ENCODE results near the gene C4A. TPM values are rescaled to one million over a fixed set of nuclear protein-coding genes. Genes with fewer than 3 reads are reported as not detected.
A peak's percentile ranks its signal among the peaks of the same experiment; 100 is the strongest.

The C4A gene
- total RNA-seq, 1 experiment from 2014 or later, result 3.8 TPM

DNA sequence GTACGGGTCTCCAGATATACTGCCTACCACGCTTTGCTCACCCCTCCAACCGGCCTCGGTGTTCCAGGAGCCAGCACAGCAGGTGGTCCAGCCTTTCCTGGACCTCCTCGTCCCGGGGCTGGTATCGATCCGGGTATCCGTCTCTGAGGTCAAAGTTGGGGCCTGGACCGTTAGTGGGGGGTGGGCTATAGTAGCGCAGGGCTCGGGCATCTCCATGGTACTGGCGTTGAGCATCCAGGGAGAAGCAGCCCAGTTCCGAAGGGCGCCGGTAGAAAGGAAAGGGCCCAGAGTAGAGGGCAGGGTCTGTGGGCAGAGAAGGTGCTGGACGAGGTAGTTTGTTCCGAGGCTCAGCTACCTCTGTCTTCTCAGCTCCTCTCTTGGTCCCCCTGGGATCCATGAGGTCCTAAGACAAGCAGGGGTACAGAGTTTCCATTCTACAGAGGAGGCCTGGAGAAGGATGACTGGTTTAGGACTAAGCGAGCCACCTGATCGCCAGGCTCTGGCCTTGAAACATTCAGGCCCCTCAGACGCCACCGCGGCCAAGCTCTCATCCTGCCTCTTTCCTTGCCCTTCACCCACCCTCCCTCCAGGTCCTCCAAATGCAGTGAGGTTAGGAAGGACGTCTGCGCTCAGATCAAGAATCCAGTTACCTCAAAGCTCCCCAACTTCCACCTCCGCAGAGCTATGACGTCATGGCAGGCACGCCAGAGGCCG, 10.4 kb upstream of the C4A start:
- no peaks in the 10 kb centered on the region for H3K27me3 Mint-ChIP-seq (ENCODE audit: low read depth)
- H3K4me1 Mint-ChIP-seq, result peaks cover 12% of the 10 kb centered on the region
- ATAC-seq (peak; percentile 18), DNase-seq (ENCODE audit: low spot score) (no peak)
- ChIA-PET POLR2A (interaction anchor here (0.9 to 2.5 kb wide), 4 partner anchors 12 to 165 kb away, joined by 3 to 13 read pairs (median 4); partner anchors contain the start of genes HSPA1B, LSM2, NELFE and SKIC2), CTCF (interaction anchor here (1.3 to 4.1 kb wide), 3 partner anchors 13 to 125 kb away, joined by 3 to 14 read pairs (median 8); partner anchors contain the start of genes NELFE and SKIC2)
- TF ChIP-seq ZNF263 (CRISPR knock-in tag; IDR thresholded peaks at IDR 0.05; ENCODE audit: low read depth) (no peak), NFATC4 (CRISPR knock-in tag; IDR thresholded peaks at IDR 0.05) (peak; percentile 16; the same call in 1 of the 2 replicates), OVOL2 (CRISPR knock-in tag; IDR thresholded peaks at IDR 0.05; ENCODE audit: borderline replicate concordance) (peak; percentile 59; the same call in 1 of the 2 replicates), SOX15 (CRISPR knock-in tag; IDR thresholded peaks at IDR 0.05) (no peak), IRF2 (CRISPR knock-in tag; IDR thresholded peaks at IDR 0.05; ENCODE audit: borderline replicate concordance, low read depth) (no peak)
- TF ChIP-seq, protein P1, sequence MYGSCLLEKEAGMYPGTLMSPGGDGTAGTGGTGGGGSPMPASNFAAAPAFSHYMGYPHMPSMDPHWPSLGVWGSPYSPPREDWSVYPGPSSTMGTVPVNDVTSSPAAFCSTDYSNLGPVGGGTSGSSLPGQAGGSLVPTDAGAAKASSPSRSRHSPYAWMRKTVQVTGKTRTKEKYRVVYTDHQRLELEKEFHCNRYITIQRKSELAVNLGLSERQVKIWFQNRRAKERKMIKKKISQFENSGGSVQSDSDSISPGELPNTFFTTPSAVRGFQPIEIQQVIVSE (CRISPR knock-in tag; IDR thresholded peaks at IDR 0.05; ENCODE audit: borderline replicate concordance), result no peak
- TF ChIP-seq, protein P2, sequence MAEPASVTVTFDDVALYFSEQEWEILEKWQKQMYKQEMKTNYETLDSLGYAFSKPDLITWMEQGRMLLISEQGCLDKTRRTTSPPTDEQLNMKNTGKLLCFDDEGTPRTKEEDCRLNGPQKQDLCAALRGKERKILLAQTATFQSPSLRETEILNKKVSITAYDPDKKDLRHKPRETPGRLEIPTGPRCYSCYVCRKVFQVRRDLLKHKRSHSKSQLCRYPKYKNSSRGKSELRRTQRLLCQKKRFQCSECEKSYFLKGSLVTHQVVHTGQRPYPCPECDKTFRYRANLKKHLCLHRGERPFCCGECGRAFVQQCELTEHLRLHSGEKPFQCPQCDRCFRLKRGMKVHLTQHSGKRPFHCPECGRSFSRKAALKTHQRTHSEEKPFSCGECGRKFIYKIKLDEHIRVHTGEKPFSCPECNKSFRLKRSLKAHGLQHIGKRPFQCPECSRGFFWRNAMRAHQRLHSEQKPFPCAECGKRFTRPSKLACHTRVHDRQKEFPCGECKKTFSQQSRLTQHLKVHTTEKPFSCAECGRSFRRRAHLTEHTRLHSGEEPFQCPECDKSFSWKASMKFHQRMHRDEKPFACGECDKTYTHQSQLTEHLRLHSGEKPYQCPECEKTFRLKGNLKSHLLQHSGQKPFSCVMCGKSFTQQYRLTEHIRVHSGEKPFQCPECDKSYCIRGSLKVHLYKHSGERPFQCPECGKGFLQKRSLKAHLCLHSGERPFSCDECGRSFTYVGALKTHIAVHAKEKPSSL (CRISPR knock-in tag; conservative IDR thresholded peaks at IDR 0.05), result no peak
- TF ChIP-seq, protein P3, sequence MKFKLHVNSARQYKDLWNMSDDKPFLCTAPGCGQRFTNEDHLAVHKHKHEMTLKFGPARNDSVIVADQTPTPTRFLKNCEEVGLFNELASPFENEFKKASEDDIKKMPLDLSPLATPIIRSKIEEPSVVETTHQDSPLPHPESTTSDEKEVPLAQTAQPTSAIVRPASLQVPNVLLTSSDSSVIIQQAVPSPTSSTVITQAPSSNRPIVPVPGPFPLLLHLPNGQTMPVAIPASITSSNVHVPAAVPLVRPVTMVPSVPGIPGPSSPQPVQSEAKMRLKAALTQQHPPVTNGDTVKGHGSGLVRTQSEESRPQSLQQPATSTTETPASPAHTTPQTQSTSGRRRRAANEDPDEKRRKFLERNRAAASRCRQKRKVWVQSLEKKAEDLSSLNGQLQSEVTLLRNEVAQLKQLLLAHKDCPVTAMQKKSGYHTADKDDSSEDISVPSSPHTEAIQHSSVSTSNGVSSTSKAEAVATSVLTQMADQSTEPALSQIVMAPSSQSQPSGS (CRISPR knock-in tag; IDR thresholded peaks at IDR 0.05; ENCODE audit: borderline replicate concordance, low read depth), result no peak
- H3K9me3 Mint-ChIP-seq, result peaks cover 7% of the 10 kb centered on the region
- H3K36me3 Mint-ChIP-seq, result peaks cover 41% of the 10 kb centered on the region
- peak overlapping the region; percentile 99 for H3K27ac Mint-ChIP-seq
- peak overlapping the region; percentile 84 for H3K4me3 Mint-ChIP-seq

DNA sequence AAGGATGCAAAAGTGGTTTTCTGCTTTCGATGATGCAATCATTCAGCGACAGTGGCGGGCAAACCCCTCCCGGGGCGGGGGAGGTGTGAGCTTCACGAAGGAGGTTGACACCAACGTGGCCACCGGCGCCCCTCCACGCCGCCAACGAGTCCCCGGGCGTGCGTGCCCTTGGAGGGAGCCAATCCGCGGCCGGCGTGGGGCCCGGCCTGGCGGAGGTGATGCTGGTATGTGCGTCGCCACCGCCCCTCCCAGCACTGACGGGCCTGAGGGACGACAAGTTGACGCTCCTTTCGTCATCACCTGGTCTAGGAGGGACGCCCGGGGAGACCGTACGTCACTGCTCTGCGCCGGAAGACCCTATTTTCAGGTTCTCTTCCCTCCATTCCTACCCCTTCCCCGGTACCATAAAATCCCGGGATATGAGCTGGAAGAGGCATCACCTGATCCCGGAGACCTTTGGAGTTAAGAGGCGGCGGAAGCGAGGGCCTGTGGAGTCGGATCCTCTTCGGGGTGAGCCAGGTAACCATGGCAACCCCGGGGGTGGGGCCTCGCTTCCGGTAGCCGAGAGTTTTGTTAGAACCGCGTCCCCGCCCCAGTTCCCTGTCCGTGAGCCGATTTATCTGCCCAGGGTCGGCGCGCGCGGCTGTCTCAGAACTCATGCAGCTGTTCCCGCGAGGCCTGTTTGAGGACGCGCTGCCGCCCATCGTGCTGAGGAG, 9.7 kb upstream of the C4A start, which contains the start of gene DXO:
TSS of gene DXO (minus strand) at position 146 of the 716 bp plus-strand sequence. CDS start 463 bp downstream, outside the sequence.
- Mint-ChIP-seq H3K27me3 (ENCODE audit: low read depth) (no peaks in the 10 kb centered on the region), H3K27ac (peak within 1 kb of the TSS; percentile 99), H3K36me3 (peaks cover 38% of the 10 kb centered on the region), H3K4me3 (peak within 1 kb of the TSS; percentile 84), H3K9me3 (peaks cover 11% of the 10 kb centered on the region), H3K4me1 (peaks cover 12% of the 10 kb centered on the region)
- CTCF ChIA-PET, result interaction anchor here (1.3 to 4.1 kb wide), 3 partner anchors 13 to 124 kb away, joined by 3 to 14 read pairs (median 8); partner anchors contain the start of genes NELFE and SKIC2
- ATAC-seq (peak; percentile 88), DNase-seq (ENCODE audit: low spot score) (peak; percentile 93)
- POLR2A ChIA-PET, result interaction anchor here (0.9 to 2.5 kb wide), 4 partner anchors 13 to 165 kb away, joined by 3 to 13 read pairs (median 4); partner anchors contain the start of genes HSPA1B, LSM2, NELFE and SKIC2
- TF ChIP-seq KAT7 (CRISPR knock-in tag; IDR thresholded peaks at IDR 0.05; ENCODE audit: borderline replicate concordance) (no peak), ATF1 (CRISPR knock-in tag; IDR thresholded peaks at IDR 0.05) (peak; percentile 79; the same call in 1 of the 2 replicates), GABPB1 (CRISPR knock-in tag; IDR thresholded peaks at IDR 0.05) (peak; percentile 96)
- TF ChIP-seq, protein P4, sequence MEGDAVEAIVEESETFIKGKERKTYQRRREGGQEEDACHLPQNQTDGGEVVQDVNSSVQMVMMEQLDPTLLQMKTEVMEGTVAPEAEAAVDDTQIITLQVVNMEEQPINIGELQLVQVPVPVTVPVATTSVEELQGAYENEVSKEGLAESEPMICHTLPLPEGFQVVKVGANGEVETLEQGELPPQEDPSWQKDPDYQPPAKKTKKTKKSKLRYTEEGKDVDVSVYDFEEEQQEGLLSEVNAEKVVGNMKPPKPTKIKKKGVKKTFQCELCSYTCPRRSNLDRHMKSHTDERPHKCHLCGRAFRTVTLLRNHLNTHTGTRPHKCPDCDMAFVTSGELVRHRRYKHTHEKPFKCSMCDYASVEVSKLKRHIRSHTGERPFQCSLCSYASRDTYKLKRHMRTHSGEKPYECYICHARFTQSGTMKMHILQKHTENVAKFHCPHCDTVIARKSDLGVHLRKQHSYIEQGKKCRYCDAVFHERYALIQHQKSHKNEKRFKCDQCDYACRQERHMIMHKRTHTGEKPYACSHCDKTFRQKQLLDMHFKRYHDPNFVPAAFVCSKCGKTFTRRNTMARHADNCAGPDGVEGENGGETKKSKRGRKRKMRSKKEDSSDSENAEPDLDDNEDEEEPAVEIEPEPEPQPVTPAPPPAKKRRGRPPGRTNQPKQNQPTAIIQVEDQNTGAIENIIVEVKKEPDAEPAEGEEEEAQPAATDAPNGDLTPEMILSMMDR (IDR thresholded peaks at IDR 0.05), result no peak
- TF ChIP-seq, protein P5, sequence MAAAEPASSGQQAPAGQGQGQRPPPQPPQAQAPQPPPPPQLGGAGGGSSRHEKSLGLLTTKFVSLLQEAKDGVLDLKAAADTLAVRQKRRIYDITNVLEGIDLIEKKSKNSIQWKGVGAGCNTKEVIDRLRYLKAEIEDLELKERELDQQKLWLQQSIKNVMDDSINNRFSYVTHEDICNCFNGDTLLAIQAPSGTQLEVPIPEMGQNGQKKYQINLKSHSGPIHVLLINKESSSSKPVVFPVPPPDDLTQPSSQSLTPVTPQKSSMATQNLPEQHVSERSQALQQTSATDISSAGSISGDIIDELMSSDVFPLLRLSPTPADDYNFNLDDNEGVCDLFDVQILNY (CRISPR knock-in tag; IDR thresholded peaks at IDR 0.05), result 0 out of 2 replicates have a peak, but pooled peaks have one; percentile 60
- TF ChIP-seq, protein P6, sequence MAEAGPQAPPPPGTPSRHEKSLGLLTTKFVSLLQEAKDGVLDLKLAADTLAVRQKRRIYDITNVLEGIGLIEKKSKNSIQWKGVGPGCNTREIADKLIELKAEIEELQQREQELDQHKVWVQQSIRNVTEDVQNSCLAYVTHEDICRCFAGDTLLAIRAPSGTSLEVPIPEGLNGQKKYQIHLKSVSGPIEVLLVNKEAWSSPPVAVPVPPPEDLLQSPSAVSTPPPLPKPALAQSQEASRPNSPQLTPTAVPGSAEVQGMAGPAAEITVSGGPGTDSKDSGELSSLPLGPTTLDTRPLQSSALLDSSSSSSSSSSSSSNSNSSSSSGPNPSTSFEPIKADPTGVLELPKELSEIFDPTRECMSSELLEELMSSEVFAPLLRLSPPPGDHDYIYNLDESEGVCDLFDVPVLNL (CRISPR knock-in tag; IDR thresholded peaks at IDR 0.05; ENCODE audit: borderline replicate concordance, low read depth), result no peak
- TF ChIP-seq, protein P7, sequence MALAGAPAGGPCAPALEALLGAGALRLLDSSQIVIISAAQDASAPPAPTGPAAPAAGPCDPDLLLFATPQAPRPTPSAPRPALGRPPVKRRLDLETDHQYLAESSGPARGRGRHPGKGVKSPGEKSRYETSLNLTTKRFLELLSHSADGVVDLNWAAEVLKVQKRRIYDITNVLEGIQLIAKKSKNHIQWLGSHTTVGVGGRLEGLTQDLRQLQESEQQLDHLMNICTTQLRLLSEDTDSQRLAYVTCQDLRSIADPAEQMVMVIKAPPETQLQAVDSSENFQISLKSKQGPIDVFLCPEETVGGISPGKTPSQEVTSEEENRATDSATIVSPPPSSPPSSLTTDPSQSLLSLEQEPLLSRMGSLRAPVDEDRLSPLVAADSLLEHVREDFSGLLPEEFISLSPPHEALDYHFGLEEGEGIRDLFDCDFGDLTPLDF (CRISPR knock-in tag; IDR thresholded peaks at IDR 0.05), result no peak
- TF ChIP-seq, protein P8, sequence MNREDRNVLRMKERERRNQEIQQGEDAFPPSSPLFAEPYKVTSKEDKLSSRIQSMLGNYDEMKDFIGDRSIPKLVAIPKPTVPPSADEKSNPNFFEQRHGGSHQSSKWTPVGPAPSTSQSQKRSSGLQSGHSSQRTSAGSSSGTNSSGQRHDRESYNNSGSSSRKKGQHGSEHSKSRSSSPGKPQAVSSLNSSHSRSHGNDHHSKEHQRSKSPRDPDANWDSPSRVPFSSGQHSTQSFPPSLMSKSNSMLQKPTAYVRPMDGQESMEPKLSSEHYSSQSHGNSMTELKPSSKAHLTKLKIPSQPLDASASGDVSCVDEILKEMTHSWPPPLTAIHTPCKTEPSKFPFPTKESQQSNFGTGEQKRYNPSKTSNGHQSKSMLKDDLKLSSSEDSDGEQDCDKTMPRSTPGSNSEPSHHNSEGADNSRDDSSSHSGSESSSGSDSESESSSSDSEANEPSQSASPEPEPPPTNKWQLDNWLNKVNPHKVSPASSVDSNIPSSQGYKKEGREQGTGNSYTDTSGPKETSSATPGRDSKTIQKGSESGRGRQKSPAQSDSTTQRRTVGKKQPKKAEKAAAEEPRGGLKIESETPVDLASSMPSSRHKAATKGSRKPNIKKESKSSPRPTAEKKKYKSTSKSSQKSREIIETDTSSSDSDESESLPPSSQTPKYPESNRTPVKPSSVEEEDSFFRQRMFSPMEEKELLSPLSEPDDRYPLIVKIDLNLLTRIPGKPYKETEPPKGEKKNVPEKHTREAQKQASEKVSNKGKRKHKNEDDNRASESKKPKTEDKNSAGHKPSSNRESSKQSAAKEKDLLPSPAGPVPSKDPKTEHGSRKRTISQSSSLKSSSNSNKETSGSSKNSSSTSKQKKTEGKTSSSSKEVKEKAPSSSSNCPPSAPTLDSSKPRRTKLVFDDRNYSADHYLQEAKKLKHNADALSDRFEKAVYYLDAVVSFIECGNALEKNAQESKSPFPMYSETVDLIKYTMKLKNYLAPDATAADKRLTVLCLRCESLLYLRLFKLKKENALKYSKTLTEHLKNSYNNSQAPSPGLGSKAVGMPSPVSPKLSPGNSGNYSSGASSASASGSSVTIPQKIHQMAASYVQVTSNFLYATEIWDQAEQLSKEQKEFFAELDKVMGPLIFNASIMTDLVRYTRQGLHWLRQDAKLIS (CRISPR knock-in tag; IDR thresholded peaks at IDR 0.05; ENCODE audit: borderline replicate concordance), result no peak

Measured in WTC11 (cell line).